Ovary (tissue), 3 donors: ENCODE data around the gene DDX49.

Experiments used
- CTCF ChIP-seq, 3 donors: fragments of 450-650 bp in 2 of 3; fragments of 200-600 bp in 1 of 3; IDR thresholded peaks; one replicate each; pipeline versions ENCODE4 v1.5.1 to v1.8.0; 2016 to 2022; ENCODE audit warnings: antibody characterized with exemption in 3 of 3, mild to moderate bottlenecking in 1 of 3
- EP300 ChIP-seq: sonication (generic); formaldehyde crosslinking; IDR thresholded peaks from one replicate; pipeline ENCODE4 v1.6.1; 2017; ENCODE audit warnings: antibody characterized with exemption
- POLR2A ChIP-seq: fragments of 450-650 bp; IDR thresholded peaks from one replicate; pipeline ENCODE4 v1.6.1; 2017; ENCODE audit warnings: antibody characterized with exemption, mild to moderate bottlenecking, moderate library complexity
- donor health status: DM: no; HTN: no; CAD: no.

- TF ChIP-seq CTCF (IDR thresholded peaks at IDR 0.05) (no peak), POLR2A (no peak), EP300 (no peak)
Observed at GRCh38 chr19:18948075-18948975, 28.8 kb downstream of the DDX49 start.
